SK-N-SH (cell line): ENCODE measurements around the gene TNFRSF14. TPM values are rescaled to one million over a fixed set of nuclear protein-coding genes. Genes with fewer than 3 reads are reported as not detected.

ENCODE experiments used
- CTCF ChIA-PET: fragments of 300-600, 350-600 bp; formaldehyde crosslinking; extraction: SDS; loops from one replicate; lab custom pipeline; 2021; lab: Yijun Ruan, JAX
- POLR2A ChIA-PET: fragments of 350-600 bp; sonication (Branson Sonifier 250); formaldehyde crosslinking; extraction: SDS; loops from one replicate; lab custom pipeline; 2020; ENCODE audit warnings: antibody characterized with exemption, inconsistent platforms; lab: Yijun Ruan, JAX
- DNase-seq: peaks from one replicate; pipeline ENCODE4 v3.0.0; 2012
- H2AFZ ChIP-seq: fragments of 200-600 bp; sonication (generic); 2 replicates; pipeline ENCODE4 v1.8.1; 2016; ENCODE audit warnings: antibody characterized with exemption, mild to moderate bottlenecking, low read depth
- H3F3A ChIP-seq: fragments of 200-600 bp; sonication (generic); replicated peaks from 2 replicates; pipeline ENCODE3; 2016; ENCODE audit warnings: antibody characterized with exemption, mild to moderate bottlenecking; ENCODE audit not compliant: insufficient read depth
- H3K27ac ChIP-seq, 2 experiments: fragments of 200-500 bp in 1 of 2; fragments of 200-600 bp in 1 of 2; sonication (Bioruptor generic) in 1 of 2; sonication (generic), shearing (Covaris generic) in 1 of 2; 2 replicates each; pipeline versions ENCODE4 v1.5.1 to v1.6.1; 2014 to 2016; ENCODE audit warnings: low read depth in 2 of 2, inconsistent platforms in 1 of 2, low read length in 1 of 2, mild to moderate bottlenecking in 1 of 2, mixed read lengths in 1 of 2
- H3K27me3 ChIP-seq: fragments of 200-600 bp; sonication (generic), shearing (Covaris generic); 2 replicates; pipeline ENCODE4 v1.6.1; 2016; ENCODE audit warnings: mixed run types; ENCODE audit not compliant: insufficient read depth
- H3K36me3 ChIP-seq, 2 experiments: fragments of 200-500 bp in 1 of 2; fragments of 200-600 bp in 1 of 2; sonication (Bioruptor generic) in 1 of 2; sonication (generic) in 1 of 2; replicated peaks in 1 of 2; 2 replicates each; pipeline versions ENCODE3 to v1.5.1; 2014 to 2016; ENCODE audit warnings: low read length in 1 of 2, mild to moderate bottlenecking in 1 of 2; ENCODE audit not compliant: insufficient read depth in 2 of 2, control insufficient read depth in 1 of 2
- H3K4me1 ChIP-seq, 2 experiments: fragments of 200-500 bp in 1 of 2; fragments of 200-600 bp in 1 of 2; sonication (Bioruptor generic) in 1 of 2; sonication (generic), shearing (Covaris generic) in 1 of 2; 2 replicates each; pipeline versions ENCODE4 v1.5.1 to v1.6.1; 2014 to 2016; ENCODE audit warnings: low read depth in 1 of 2, low read length in 1 of 2, mixed run types in 1 of 2; ENCODE audit not compliant: insufficient read depth in 2 of 2, control insufficient read depth in 1 of 2
- H3K4me2 ChIP-seq: fragments of 200-600 bp; sonication (generic), shearing (Covaris generic); 2 replicates; pipeline ENCODE4 v1.6.1; 2017; ENCODE audit warnings: mixed run types
- H3K4me3 ChIP-seq, 2 experiments: fragments of 200-500 bp in 1 of 2; fragments of 200-600 bp in 1 of 2; sonication (Bioruptor generic) in 1 of 2; sonication (generic), shearing (Covaris generic) in 1 of 2; 2 replicates each; pipeline versions ENCODE4 v1.5.1 to v1.8.1; 2014 to 2016; ENCODE audit warnings: low read depth in 2 of 2, inconsistent platforms in 1 of 2, low read length in 1 of 2, mild to moderate bottlenecking in 1 of 2, mixed read lengths in 1 of 2, moderate library complexity in 1 of 2
- H3K79me2 ChIP-seq: fragments of 200-600 bp; sonication (generic); 2 replicates; pipeline ENCODE4 v1.8.1; 2017; ENCODE audit warnings: mild to moderate bottlenecking; ENCODE audit not compliant: insufficient read depth
- H3K9ac ChIP-seq: fragments of 200-600 bp; sonication (generic); 2 replicates; pipeline ENCODE4 v1.6.1; 2017; ENCODE audit warnings: mixed run types
- H3K9me2 ChIP-seq: fragments of 200-600 bp; sonication (generic); 2 replicates; pipeline ENCODE4 v1.6.1; 2017; ENCODE audit warnings: mixed run types
- H3K9me3 ChIP-seq: fragments of 200-600 bp; sonication (generic); 2 replicates; pipeline ENCODE4 v1.6.1; 2017; ENCODE audit warnings: mixed run types, mild to moderate bottlenecking, moderate library complexity
- H4K20me1 ChIP-seq: fragments of 200-600 bp; sonication (generic); 2 replicates; pipeline ENCODE4 v1.6.1; 2017; ENCODE audit warnings: mild to moderate bottlenecking, mixed run types; ENCODE audit not compliant: insufficient read depth
- CHD2 ChIP-seq: fragments of 150-350 bp; IDR thresholded peaks from 2 replicates; pipeline ENCODE4 v1.6.1; 2018; ENCODE audit warnings: low read length; ENCODE audit not compliant: partially characterized antibody
- ELF1 ChIP-seq: IDR thresholded peaks from 2 replicates; pipeline ENCODE4 v1.4.0; 2012
- EP300 ChIP-seq, 2 experiments: IDR thresholded peaks; 2 replicates each; pipeline versions ENCODE4 v1.4.0 to v1.6.1; 2012; ENCODE audit warnings: borderline replicate concordance in 1 of 2, low read depth in 1 of 2, low read length in 1 of 2
- EZH2phosphoT487 ChIP-seq: fragments of 200-600 bp; sonication (generic); IDR thresholded peaks from 2 replicates; pipeline ENCODE4 v1.6.1; 2017; ENCODE audit warnings: low read depth, mixed run types, mild to moderate bottlenecking, antibody characterized with exemption, moderate library complexity, borderline replicate concordance
- FOXJ3 ChIP-seq: sonication (generic); formaldehyde crosslinking; IDR thresholded peaks from 2 replicates; pipeline ENCODE4 v1.5.1; 2020; ENCODE audit warnings: mild to moderate bottlenecking, missing genetic modification reagents
- FOXM1 ChIP-seq: IDR thresholded peaks from 2 replicates; pipeline ENCODE4 v1.4.0; 2012; ENCODE audit warnings: low read depth, mild to moderate bottlenecking
- GATA2 ChIP-seq: sonication (generic); formaldehyde crosslinking; IDR thresholded peaks from 2 replicates; pipeline ENCODE4 v1.5.0; 2020; ENCODE audit warnings: mild to moderate bottlenecking, missing genetic modification reagents
- MEF2A ChIP-seq: IDR thresholded peaks from 2 replicates; pipeline ENCODE4 v1.4.0; 2012; ENCODE audit warnings: low read depth, borderline replicate concordance
- NRF1 ChIP-seq: IDR thresholded peaks from 2 replicates; pipeline ENCODE4 v1.6.1; 2012; ENCODE audit warnings: low read depth, mild to moderate bottlenecking, low read length
- RAD21 ChIP-seq: IDR thresholded peaks from 2 replicates; pipeline ENCODE4 v1.6.1; 2012; ENCODE audit warnings: mild to moderate bottlenecking, low read length
- RCOR1 ChIP-seq: fragments of 150-350 bp; IDR thresholded peaks from 2 replicates; pipeline ENCODE4 v1.6.1; 2017; ENCODE audit warnings: antibody characterized with exemption, low read length
- RFX5 ChIP-seq: IDR thresholded peaks from 2 replicates; pipeline ENCODE4 v1.6.1; 2012; ENCODE audit warnings: mild to moderate bottlenecking, improper control_type of control experiment, low read length
- WGBS: methylation state at CpG from one replicate; pipeline ENCODE4 v1.1.6; 2017; ENCODE audit warnings: low lambda C conversion rate; 5-methylcytosine and 5-hydroxymethylcytosine counted together
- polyA plus RNA-seq, 3 experiments: library from polyadenylated mRNA; depleted of rRNA; stranded (reverse); fragments of >200 nt; gene quantifications; 2 replicates each; pipeline ENCODE4 v1.2.3, GENCODE V29; 2012
- TF ChIP-seq, protein P1 (sequence below): IDR thresholded peaks from 2 replicates; pipeline ENCODE4 v1.4.0; 2012; ENCODE audit warnings: low read depth
- TF ChIP-seq, protein P2 (sequence below): IDR thresholded peaks from 2 replicates; pipeline ENCODE4 v1.4.0; 2012; ENCODE audit warnings: low read depth, borderline replicate concordance
- TF ChIP-seq, protein P3 (sequence below): IDR thresholded peaks from 2 replicates; pipeline ENCODE4 v1.4.0; 2012; ENCODE audit warnings: low read depth, borderline replicate concordance
- TF ChIP-seq, protein P4 (sequence below): IDR thresholded peaks from 2 replicates; pipeline ENCODE4; 2012

TNFRSF14 gene
- polyA plus RNA-seq, 1 of the 3 experiments (the other 2 are of a cell fraction) = 0.28 TPM

DNA sequence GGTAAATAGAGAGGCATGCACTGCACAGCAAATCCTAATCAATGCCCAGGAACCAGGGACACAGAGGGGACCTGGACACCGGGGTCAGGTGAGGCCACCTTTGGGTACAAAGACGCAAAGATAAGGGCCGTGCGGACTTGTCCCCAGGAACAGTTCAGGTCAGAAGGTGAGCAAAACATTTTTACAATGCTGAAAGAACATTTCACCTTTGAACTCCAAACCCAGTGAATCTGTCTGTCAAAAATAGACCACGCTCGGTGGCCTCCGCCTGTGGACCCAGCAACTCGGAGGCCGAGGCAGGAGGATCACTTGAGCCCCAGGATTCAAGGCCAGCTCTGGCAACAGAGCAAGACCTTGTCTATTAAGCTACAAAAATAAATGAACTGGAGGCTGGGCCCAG lies 15.2 kb downstream of the TNFRSF14 start:
- TF ChIP-seq RFX5 (no peak), RCOR1 (no peak), NRF1 (no peak), CHD2 (no peak), RAD21 (no peak), MEF2A (no peak), GATA2 (CRISPR knock-in tag) (no peak), EP300 (IDR thresholded peaks at IDR 0.05; ENCODE audit: borderline replicate concordance in 1 of 2, low read depth in 1 of 2, low read length in 1 of 2) (no peak), FOXJ3 (CRISPR knock-in tag) (no peak), EZH2phosphoT487 (no peak), ELF1 (no peak), FOXM1 (no peak)
- TF ChIP-seq, protein P1, sequence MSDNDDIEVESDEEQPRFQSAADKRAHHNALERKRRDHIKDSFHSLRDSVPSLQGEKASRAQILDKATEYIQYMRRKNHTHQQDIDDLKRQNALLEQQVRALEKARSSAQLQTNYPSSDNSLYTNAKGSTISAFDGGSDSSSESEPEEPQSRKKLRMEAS = no peak
- TF ChIP-seq, protein P2, sequence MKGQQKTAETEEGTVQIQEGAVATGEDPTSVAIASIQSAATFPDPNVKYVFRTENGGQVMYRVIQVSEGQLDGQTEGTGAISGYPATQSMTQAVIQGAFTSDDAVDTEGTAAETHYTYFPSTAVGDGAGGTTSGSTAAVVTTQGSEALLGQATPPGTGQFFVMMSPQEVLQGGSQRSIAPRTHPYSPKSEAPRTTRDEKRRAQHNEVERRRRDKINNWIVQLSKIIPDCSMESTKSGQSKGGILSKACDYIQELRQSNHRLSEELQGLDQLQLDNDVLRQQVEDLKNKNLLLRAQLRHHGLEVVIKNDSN = no peak
- TF ChIP-seq, protein P3, sequence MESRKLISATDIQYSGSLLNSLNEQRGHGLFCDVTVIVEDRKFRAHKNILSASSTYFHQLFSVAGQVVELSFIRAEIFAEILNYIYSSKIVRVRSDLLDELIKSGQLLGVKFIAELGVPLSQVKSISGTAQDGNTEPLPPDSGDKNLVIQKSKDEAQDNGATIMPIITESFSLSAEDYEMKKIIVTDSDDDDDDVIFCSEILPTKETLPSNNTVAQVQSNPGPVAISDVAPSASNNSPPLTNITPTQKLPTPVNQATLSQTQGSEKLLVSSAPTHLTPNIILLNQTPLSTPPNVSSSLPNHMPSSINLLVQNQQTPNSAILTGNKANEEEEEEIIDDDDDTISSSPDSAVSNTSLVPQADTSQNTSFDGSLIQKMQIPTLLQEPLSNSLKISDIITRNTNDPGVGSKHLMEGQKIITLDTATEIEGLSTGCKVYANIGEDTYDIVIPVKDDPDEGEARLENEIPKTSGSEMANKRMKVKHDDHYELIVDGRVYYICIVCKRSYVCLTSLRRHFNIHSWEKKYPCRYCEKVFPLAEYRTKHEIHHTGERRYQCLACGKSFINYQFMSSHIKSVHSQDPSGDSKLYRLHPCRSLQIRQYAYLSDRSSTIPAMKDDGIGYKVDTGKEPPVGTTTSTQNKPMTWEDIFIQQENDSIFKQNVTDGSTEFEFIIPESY = no peak
- TF ChIP-seq, protein P4, sequence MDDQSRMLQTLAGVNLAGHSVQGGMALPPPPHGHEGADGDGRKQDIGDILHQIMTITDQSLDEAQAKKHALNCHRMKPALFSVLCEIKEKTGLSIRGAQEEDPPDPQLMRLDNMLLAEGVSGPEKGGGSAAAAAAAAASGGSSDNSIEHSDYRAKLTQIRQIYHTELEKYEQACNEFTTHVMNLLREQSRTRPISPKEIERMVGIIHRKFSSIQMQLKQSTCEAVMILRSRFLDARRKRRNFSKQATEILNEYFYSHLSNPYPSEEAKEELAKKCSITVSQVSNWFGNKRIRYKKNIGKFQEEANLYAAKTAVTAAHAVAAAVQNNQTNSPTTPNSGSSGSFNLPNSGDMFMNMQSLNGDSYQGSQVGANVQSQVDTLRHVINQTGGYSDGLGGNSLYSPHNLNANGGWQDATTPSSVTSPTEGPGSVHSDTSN = no peak
- H3K79me2 ChIP-seq = no peaks in the 10 kb centered on the region
- no peak overlapping the region for H3K4me3 ChIP-seq
- H2AFZ ChIP-seq = no peak overlapping the region
- WGBS = 85% methylated on average over 9 of the region's 9 CpGs
- H3F3A ChIP-seq = no peaks in the 10 kb centered on the region
- H3K4me1 ChIP-seq = no peaks in the 10 kb centered on the region
- CTCF ChIA-PET = interaction anchor here (0.9 to 1.3 kb wide), 2 partner anchors 23 to 215 kb away, joined by 3 to 4 read pairs; no protein-coding TSS in a partner anchor
- POLR2A ChIA-PET = no interaction called here
- H3K27ac ChIP-seq = no peak overlapping the region
- no peak overlapping the region for H3K4me2 ChIP-seq
- no peaks in the 10 kb centered on the region for H3K9me2 ChIP-seq
- no peak overlapping the region for H3K9ac ChIP-seq
- no peaks in the 10 kb centered on the region for H3K27me3 ChIP-seq
- no peak for DNase-seq
- H4K20me1 ChIP-seq = no peaks in the 10 kb centered on the region
- no peaks in the 10 kb centered on the region for H3K36me3 ChIP-seq
- H3K9me3 ChIP-seq = no peaks in the 10 kb centered on the region
